ENCODE results near the gene SMARCD3. TPM values are rescaled to one million over a fixed set of nuclear protein-coding genes. Genes with fewer than 3 reads are reported as not detected.
A peak's percentile ranks its signal among the peaks of the same experiment; 100 is the strongest.

The SMARCD3 gene
- polyA plus RNA-seq (ENCODE audit: insufficient read depth in 1 of 5, insufficient read length in 5 of 5, low replicate concordance in 1 of 5): 100 to 1,000 TPM in 3 of 5 donors, 10 to 100 TPM in 2; 75.4 to 137 (median 112) TPM
- long read RNA-seq, donor 1, transcript SMARCD3-203 (14 exons, 2,018 nt): minor isoform, 7 of 55 reads
- long read RNA-seq, donor 1, transcript SMARCD3-206 (4 exons, 1,755 nt): minor isoform, 9 of 55 reads
- long read RNA-seq, donor 1, transcript SMARCD3-201 (13 exons, 1,993 nt): major isoform, 16 of 55 reads
- long read RNA-seq, donor 1, partial matches to known transcripts: 15 of 55 reads
- long read RNA-seq, donor 1, other reads (novel, unspliced or antisense): 0 of 55 reads
- long read RNA-seq, donor 2, transcript SMARCD3-201 (13 exons, 1,993 nt): major isoform, 10 of 21 reads
- long read RNA-seq, donor 2, partial matches to known transcripts: 0 of 21 reads
- long read RNA-seq, donor 2, other reads (novel, unspliced or antisense): 0 of 21 reads
- long read RNA-seq, donor 3, transcript SMARCD3-215 (2 exons, 468 nt): minor isoform, 6 of 139 reads
- long read RNA-seq, donor 3, transcript SMARCD3-201 (13 exons, 1,993 nt): major isoform, 10 of 139 reads
- long read RNA-seq, donor 3, transcript SMARCD3-206 (4 exons, 1,755 nt): minor isoform, 7 of 139 reads
- long read RNA-seq, donor 3, partial matches to known transcripts: 107 of 139 reads
- long read RNA-seq, donor 3, other reads (novel, unspliced or antisense): 0 of 139 reads
- long read RNA-seq, donor 4, transcript SMARCD3-206 (4 exons, 1,755 nt): minor isoform, 6 of 17 reads
- long read RNA-seq, donor 4, transcript SMARCD3-201 (13 exons, 1,993 nt): major isoform, 8 of 17 reads
- long read RNA-seq, donor 4, partial matches to known transcripts: 0 of 17 reads
- long read RNA-seq, donor 4, other reads (novel, unspliced or antisense): 0 of 17 reads
- long read RNA-seq, donor 5, transcript SMARCD3-206 (4 exons, 1,755 nt): minor isoform, 5 of 35 reads
- long read RNA-seq, donor 5, transcript SMARCD3-201 (13 exons, 1,993 nt): major isoform, 17 of 35 reads
- long read RNA-seq, donor 5, partial matches to known transcripts: 5 of 35 reads
- long read RNA-seq, donor 5, other reads (novel, unspliced or antisense): 0 of 35 reads
- long read RNA-seq, donor 6, transcript SMARCD3-201 (13 exons, 1,993 nt): major isoform, 24 of 57 reads
- long read RNA-seq, donor 6, partial matches to known transcripts: 19 of 57 reads
- long read RNA-seq, donor 6, other reads (novel, unspliced or antisense): 0 of 57 reads
- long read RNA-seq, donor 7, transcript SMARCD3-201 (13 exons, 1,993 nt): major isoform, 18 of 24 reads
- long read RNA-seq, donor 7, partial matches to known transcripts: 0 of 24 reads
- long read RNA-seq, donor 7, other reads (novel, unspliced or antisense): 0 of 24 reads
- long read RNA-seq, donor 8, transcript SMARCD3-201 (13 exons, 1,993 nt): major isoform, 6 of 14 reads
- long read RNA-seq, donor 8, partial matches to known transcripts: 0 of 14 reads
- long read RNA-seq, donor 8, other reads (novel, unspliced or antisense): 0 of 14 reads

DNA sequence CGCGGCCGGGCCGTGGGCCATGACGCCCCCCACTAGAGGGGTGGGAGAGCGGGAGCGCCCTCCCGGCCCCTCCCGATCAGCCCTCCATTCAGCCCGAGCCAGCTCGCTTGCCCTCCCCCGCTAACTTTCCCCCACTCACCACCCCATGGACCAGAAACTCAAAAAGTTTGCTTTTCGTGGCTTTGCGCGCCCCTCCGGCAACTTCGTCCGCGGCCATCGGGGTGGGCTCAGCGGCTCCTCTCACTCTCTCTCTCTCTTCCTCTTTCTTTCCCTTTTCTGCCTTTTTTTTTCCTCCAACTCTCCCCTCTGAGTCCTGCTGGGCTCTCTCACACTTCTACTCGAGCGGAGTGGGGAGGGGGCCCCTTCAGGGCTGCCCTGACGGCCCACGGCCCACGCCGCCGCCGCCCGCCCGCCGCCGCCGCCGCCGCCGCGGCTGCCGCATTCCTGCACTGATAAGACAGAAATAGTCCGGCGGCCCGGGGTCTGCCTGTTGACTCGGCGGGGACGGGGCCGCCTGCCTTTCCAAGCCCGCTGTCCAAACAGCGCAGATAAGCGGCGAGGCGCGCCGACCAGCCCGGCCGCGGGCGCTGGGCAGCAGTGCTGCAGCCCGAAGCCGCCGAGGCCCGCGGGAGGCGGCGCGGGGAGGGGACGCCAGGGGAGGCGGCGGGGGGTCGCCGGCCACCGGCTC lies at the start of gene SMARCD3:
Gene SMARCD3 (minus strand): TSS at position 349 of the 688 bp plus-strand sequence. CDS start 132 bp downstream, at position 217.
- DNase-seq: peak; percentile 61 to 79

DNA sequence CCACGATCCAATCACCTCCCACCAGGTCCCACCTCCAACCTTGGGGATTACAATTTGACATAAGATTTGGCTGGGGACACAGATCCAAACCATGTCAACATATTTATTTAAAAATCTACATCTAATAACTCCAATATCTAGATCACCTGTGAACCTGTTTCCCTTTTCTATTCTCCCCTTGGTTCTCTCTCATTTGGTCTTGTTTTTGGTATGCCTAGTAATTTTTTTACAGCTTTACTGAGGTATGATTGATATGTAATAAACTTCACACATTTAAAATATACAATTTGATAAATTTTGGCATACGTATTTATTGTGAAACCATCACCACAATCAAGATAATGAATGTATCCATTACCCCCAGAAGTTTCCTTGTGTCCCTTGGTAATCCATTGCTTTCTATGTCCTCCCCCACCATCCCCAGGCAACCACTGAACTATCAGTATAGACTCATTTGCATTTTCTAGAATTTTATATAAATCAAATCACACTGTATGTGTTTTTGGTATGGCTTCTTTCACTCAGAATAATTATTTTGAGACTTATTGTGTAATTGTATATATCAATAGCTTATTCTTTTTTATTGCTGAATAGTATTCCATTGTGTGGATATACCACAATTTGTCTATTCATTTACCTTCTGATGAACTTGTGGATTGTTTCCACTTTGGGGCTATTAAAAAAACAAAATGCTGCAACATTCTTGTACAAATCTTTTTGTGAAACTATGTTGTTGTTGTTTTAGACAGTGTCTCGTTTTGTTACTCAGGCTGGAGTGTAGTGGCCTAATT lies 47.9 kb upstream of the SMARCD3 start:
- no peak for DNase-seq

DNA sequence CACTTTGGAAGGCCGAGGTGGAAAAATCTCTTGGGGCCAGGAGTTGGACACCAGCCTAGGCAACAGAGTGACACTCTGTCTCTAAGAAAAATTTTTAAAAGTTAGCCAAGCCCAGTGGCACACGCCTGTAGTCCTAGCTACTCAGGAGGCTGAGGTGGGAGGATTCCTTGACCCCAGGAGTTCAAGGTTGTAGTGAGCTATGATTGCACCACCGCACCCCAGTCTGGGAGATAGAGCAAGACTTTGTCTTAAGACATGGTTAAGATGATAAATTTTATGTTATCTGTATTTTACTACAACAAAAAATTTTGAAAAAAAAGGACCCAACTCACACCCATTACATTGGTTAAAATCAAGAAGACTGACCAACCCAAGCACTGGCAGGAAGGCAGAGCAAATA lies 44.4 kb upstream of the SMARCD3 start:
- no peak for DNase-seq

DNA sequence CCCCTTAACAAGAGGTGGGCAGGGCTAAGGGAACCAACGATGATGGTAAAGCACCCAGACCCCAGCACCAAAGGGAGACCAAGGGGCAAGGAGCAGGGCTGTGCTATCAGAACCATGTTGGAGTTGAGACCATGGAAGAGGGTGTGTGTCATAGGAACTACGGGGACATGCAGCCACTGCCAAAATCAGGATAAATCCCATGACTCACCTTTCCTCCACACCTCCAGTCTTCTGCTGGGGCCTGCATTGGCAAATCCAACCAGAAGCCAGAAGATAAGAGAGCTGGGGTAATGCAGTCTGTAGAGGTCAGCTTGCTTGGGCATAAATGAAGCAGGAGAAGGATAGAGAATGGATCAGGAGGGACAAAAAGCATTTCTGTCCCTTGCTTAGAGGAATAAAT lies 42.7 kb upstream of the SMARCD3 start:
- no peak for DNase-seq

DNA sequence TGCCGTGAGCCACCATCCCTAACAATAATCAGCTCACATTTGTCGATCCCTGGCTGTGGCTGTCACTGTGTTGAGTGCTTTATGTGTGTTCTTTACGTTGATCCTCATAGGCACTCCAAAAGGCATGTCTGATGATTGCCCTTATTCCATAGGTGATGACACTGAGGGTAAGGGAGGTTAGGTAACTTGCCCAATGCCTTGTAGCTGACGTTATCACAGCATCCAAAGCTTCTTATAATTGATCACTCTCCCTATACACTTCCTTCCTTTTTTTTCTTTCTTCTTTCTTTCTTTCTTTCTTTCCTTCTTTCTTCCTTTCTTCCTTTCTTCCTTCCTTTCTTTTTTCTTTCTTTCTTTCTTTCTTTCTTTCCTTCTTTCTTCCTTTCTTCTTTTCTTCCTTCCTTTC lies 41.9 kb upstream of the SMARCD3 start:
- no peak for DNase-seq

DNA sequence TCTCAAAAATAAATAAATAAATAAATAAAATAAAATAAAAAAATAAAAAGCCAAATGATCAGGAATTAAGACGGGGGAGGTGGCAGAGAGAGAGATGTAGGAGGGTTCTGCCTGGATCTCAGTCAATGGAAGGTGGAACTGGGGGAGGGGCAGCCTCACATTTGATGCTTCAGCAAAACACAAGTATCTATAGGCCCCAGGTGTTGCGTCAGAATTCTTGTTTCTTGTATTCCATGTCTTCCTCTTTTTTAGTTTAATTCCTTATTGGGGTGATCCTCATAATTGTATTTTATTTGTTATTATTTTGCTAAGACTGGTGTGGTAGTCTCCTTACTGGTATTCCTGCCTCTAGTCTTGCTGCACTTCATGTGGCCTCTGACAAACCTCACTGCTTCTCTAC lies 41.4 kb upstream of the SMARCD3 start:
- DNase-seq: no peak

DNA sequence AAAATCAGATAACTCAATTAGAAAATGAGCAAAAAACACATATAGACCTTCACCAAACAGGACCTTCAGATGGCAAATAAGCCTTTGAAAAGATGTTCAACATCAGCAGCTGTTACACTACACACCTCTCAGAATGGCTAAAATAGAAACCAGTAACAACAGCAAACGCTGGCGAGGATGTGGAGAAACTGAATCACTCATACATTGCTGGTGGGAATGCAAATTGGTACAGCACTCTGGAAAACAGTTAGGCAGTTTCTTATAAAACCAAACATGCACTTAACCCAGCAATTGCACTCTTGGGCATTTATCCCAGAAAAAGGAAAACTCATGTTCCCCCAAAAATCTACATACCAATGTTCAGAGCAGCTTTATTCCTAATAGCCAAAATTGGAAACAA lies 37.7 kb upstream of the SMARCD3 start:
- DNase-seq: no peak

DNA sequence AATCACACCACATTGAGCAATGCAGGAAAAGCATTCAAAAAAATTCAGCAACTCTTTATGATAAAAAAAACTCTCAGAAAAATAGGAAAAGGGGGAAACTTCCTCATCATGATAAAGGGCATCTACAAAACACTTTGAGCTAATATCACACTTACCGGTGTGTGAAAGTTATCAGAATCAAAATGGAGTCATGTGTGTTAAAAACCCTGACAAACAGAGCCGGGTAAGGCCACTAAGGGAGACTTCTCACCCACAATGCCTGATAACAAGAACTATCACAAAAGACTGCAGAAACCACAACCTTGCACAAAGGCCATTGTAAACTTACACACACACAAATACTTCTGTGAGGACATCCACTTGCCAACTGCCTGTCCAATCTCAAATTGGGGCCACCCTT lies 34.8 kb upstream of the SMARCD3 start:
- no peak for DNase-seq

DNA sequence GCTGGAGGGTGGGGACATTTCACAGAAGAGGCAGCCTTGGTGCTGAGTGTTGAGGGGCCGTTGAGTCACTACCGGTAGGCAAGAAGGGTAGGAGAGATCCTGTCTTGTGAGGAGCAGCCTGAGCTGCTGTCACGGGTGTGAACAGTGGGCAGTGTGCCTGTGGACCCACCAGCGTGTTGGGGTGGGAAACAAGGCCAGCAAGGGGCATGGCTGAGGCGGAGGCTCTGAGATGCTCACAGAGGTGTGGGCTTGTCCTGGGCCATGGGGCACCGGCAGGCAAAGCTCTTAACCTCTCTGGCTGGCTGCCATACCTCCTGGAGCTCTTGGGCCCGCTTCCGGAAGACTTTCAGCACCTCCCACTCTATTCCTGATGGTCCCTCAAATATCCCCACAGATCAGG lies 33.6 kb upstream of the SMARCD3 start:
- DNase-seq: no peak

DNA sequence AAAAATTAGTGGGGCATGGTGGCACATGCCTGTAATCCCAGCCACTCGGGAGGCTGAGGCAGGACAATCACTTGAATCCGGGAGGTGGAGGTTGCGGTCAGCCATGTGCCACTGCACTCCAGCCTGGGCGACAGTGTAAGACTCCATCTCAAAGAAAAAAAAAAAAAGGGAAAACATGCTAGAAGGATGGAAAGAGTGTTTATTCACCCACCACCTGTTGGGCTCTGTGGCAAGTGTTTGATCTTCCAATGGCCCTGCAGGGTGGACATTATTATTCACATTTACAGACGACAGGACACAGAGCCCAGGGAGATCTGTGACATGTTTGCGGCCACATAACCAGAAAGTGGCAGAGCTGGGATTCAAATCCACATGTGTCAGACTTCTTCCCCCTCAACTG lies 33.2 kb upstream of the SMARCD3 start:
- DNase-seq: no peak

DNA sequence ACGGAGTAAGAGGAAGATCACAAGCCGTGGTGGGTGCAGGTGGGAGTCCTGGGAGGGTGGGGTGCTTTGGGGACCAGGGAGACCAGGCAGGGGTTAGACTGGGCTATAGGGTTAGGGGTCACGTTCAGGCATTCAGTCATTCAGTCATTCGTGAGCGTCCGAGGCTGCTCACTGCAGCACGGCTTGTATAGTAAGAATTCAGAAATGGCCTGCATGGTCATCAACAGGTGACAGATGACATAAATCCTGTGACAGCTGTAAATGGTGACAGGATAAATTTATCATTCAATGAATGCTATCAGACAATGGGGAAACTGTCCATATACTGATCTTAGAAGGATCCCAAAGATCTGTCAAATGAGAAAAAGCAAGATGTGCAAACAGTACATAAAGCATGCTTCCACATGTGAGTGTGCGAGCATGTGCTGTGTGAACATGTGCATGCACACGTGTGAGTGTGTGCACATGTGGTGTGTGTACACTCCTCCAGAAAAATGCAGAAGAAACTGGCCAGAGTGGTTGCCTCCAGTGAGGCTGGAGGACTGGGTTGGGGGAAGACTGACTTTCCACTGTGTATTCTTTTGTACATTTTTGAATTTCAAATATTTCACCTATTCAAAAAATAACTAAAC lies 32.0 kb upstream of the SMARCD3 start:
- DNase-seq: no peak

DNA sequence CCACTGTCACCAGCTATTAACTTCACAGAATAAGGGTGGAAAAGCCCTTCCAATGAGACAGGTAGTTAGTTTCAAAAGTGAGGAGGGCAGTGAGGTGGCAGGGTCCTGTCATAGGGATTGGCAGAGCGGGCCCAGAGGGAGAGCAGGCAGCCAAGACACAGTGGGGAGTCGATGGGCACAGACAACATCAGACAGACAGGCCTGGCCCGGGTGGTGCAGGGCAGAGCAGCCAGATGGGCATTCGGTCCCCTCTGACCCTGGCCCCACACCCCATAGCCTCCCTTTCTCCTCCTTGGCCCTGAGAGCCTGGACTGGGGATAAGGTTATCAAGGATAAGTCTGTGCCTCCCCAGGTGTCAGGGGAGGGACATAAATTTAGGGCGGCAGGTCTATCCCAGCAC lies 31.4 kb upstream of the SMARCD3 start:
- no peak for DNase-seq

DNA sequence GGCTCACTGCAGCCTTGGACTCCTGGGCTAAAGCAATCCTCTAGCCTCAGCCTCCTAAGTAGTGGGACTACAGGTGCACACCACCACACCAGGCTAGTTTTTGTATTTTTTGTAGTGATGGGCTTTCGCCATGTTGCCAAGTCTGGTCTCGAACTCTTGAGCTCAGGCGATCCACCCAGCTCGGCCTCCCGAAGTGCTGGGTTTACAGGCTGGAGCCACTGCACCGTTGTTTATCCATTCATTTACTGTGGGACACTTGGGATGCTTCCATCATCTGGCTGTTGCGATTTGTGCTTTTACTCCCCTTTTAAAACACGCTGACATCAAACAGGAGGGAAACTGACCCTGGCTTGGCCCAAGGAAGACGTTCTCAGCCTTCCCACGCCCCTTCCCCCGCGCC lies 30.5 kb upstream of the SMARCD3 start:
- no peak for DNase-seq

DNA sequence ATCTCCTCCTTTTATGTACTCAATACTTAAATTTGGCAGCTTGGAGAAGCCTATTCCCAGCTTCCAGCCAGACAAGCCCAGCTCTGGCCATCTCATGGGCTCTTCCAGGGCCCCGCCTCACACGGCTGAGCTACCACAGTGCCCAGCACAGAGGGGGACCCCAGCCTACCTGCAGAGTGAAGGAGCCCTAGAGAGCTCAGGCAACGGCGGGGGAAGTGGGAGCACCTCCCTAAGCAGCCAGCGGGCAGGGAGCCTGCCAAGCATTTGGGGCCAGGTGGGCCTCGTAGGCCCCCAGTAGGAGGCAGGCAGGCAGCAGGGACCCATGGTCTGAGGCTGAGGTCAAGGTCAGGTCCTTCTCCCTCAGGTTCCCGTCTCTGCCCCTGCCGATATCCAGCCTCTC lies 29.1 kb upstream of the SMARCD3 start:
- no peak for DNase-seq

DNA sequence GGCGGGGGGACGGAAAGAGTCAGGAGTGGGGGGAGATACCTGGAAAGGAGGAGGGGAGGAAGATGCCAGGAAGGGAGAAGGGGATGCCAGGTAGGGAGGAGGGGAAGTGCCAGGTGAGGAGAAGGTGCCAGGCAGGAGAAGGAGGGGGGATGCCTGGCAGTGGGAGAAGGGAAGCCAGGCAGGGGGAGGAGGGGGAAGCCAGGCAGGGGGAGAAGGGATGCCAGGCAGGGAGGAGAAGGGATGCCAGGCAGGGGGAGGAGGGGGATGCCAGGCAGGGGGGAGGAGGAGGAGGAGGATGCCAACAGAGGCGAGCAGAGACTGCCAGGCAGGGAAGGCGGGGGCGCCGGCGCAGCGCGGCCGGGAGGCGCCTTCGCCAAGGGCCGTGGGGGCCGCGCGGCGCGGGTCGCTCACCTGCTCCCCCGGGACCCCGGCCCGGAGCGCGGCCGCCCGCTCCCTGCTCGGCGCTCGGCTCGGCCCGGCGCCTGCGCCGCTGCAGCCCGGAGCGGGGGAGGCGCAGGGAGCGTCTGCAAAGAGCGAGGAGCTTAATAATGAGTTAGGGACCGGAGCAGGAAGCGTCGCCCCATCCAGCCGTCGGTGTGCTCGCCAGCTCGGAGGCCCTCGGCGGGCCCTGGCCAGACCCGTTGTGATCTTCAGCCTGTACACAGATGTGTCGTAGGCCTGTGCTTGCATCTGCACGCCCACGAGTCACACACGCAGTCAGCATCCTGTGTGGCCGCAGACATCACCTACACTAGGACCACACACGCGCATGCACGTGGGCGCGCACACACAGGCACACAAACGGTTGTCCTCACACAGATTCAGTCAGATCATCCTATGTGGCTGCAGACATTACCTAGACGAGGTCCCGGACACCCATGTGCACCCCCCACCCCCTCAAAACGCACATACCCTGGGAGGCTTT lies 28.4 kb upstream of the SMARCD3 start:
- peak; percentile 38 to 51 for DNase-seq

DNA sequence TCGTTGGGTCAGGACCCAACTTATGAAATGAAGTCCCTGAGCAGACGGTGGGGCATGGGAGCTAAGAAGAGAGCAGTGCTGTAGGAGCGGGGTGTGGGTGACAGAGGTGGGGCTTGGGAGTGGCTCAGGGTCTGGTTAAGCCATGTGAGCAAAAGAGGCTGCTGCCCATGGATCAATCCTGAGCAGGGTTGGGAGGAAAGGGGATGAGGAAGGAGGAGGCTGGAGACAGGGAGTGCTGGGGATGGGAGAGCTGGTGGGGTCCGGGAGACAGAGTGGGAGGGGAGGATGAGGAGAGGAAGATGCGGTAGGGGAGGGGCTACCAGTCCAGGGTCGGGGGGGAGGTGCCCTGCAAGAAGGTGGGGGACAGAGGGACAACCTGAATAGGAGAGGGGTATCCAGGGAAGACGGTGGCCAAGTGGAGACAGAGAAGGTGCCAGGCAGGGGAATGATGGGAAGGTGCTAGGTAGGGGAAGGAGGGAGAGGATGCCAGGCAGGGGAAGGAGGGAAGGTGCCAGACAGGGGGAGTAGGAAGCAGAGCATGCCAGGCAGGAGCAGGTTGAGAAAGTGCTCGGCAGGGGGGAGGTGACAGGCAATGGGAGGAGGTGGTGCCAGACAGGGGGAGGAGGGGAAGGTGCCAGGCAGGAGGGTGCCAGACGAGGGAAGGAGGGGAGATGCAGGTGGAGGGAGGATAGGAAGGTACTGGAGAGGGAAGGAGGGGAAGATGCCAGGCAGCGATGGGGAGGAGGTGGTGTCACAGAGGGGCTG lies 27.5 kb upstream of the SMARCD3 start:
- DNase-seq: no peak

Measured in right lung (tissue), 10 donors.